Measurements from ENCODE around the gene PSTPIP1.

Gene PSTPIP1

DNA sequence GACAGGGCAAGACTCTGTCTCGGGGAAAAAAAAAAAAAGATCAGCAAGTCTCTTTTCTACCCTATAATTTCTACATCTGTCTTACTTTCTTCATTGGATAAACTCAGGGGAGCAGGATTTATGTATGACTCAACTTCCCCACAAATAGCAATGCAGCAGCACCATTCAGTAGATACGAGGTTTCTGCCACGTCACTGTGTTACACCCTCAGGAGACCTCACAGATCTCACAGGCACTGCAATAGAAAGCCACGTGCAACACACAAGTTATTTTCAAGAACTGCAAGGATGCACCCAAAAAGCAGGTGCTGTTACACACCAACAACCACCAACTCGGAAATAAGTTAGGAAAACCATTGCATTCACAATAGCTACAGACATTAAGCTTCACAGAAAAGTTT lies 45.7 kb downstream of the PSTPIP1 start:
- in situ Hi-C loops (cut with HindIII; ENCODE audit: low sequenced_read_pairs) = no loop called here
- TF ChIP-seq, protein P1, sequence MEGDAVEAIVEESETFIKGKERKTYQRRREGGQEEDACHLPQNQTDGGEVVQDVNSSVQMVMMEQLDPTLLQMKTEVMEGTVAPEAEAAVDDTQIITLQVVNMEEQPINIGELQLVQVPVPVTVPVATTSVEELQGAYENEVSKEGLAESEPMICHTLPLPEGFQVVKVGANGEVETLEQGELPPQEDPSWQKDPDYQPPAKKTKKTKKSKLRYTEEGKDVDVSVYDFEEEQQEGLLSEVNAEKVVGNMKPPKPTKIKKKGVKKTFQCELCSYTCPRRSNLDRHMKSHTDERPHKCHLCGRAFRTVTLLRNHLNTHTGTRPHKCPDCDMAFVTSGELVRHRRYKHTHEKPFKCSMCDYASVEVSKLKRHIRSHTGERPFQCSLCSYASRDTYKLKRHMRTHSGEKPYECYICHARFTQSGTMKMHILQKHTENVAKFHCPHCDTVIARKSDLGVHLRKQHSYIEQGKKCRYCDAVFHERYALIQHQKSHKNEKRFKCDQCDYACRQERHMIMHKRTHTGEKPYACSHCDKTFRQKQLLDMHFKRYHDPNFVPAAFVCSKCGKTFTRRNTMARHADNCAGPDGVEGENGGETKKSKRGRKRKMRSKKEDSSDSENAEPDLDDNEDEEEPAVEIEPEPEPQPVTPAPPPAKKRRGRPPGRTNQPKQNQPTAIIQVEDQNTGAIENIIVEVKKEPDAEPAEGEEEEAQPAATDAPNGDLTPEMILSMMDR (IDR thresholded peaks at IDR 0.05; ENCODE audit: low read depth, low read length, missing control alignments) = no peak
- no peak for DNase-seq (ENCODE audit: low read depth)
- no peak overlapping the region for H3K4me3 ChIP-seq (ENCODE audit: low read depth, low read length)

DNA sequence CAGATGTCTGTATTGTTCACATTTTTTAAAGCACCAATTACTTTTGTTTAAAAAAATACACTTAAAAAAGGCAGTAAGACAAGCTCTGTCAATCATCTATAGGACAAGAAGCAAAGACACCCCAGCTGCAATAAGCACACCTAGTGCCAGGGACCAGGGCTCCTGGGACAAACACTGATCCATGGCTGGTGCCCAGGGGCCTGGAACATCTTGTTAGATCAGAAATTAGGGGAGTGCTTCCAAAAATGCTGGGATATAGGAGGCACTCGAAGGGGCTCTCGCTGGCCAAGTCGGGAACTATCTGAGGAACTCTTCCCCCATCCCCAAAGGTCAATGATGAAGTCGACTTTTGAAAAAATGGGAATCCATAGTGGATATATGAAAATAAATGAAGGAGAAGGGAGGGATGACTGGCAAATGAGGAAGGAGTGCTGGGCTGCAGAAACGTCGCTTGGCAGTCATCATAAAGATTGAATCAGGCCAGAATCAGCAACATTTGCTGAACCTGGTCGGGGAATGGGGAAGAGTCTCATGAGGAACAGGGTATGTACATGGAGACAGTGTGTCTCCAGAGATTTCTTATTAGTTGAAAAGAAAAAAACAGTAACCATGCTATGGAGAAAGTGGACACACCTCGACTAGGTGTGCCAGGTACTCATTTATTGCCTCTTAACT lies 47.5 kb downstream of the PSTPIP1 start:
- no peak overlapping the region for H3K4me3 ChIP-seq (ENCODE audit: low read depth, low read length)
- no peak for DNase-seq (ENCODE audit: low read depth)
- TF ChIP-seq, protein P1 (IDR thresholded peaks at IDR 0.05; ENCODE audit: low read depth, low read length, missing control alignments) = no peak
- in situ Hi-C loops (cut with HindIII; ENCODE audit: low sequenced_read_pairs) = no loop called here

DNA sequence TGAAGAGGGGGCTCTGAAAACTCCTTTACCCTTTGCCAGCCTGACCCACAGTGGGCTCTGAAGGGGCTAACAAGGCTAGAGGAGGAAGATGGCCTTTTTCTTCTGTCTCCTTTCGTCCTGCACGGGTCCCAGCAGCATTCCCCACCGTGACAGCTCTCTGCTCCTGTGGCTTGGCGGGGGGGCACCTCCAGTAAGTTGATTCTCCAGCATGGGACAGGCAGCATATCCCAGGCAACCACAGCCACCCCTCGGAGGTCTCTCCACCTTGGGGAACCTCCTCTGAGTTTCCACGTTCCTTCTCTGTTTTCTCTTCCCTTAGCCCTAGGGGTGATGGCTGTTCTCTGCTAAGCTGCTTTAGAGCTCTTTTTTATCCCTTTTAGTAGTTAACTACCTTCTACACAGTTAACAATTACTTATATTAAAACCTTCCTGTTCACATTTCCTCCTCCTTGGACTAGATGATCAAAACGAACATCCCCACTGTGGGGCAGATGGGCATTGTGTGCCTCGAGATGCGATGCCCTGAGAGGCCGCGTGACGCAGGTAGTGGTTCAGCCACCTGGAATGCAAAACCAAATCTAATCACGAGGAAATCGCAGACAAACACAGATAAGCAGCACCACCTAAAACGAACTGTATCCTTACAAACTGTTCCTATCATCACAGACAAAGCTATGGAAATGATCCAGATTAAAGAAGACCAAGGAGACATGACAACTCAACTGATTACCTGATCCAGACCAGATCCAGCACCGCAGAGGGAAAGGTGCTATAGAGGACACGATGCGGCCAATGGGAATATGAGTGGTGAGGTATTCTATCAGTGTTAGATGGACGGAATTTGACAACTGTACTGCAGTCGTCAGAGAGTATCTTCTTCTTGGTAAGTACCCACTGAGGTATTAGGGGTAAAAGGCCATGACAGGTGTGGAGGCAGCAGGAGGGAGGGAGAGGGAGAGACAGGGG lies 48.3 kb downstream of the PSTPIP1 start:
- in situ Hi-C loops (cut with HindIII; ENCODE audit: low sequenced_read_pairs) = no loop called here
- H3K4me3 ChIP-seq (ENCODE audit: low read depth, low read length) = no peak overlapping the region
- TF ChIP-seq, protein P1 (IDR thresholded peaks at IDR 0.05; ENCODE audit: low read depth, low read length, missing control alignments) = no peak
- DNase-seq (ENCODE audit: low read depth) = no peak

DNA sequence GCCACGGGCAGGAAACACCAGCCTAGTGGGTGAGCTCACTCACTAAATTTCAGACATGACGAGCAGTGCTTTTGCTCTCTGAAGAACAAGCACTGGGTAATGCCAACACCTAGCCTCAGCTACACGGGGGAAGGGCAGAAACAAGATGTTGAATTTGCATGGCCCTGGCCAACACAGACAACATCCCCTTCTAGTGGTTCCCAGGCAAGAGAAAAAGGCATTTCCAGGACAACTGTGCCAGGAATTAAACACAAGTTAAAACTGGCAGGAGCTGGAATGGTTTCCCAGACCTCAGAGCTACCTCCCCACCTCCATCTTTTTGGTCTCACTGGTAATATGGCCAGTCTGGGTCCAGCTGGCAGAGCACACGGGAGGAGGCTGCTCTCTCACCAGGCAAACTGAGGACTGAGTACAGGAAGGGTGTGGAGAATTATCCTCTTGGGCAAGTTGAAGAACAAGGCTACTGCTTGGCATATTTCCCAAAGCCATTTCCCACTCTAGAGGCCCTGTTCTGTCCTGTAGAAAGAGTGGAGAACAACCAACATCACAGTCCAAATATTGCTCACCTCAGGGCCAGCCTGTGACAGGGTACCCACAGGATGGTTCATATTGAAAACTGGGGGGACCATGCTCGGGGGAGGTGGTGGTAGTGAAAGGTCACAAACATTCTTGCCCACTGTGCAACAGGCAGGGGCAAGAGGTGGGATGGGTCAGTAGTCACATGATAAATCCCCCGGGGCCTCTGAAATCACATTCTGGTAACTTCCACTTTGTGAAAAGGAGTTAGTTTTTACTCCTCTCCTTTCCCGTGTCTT lies 49.5 kb downstream of the PSTPIP1 start:
- H3K4me3 ChIP-seq (ENCODE audit: low read depth, low read length) = no peak overlapping the region
- TF ChIP-seq, protein P1 (IDR thresholded peaks at IDR 0.05; ENCODE audit: low read depth, low read length, missing control alignments) = no peak
- in situ Hi-C loops (cut with HindIII; ENCODE audit: low sequenced_read_pairs) = no loop called here
- no peak for DNase-seq (ENCODE audit: low read depth)

DNA sequence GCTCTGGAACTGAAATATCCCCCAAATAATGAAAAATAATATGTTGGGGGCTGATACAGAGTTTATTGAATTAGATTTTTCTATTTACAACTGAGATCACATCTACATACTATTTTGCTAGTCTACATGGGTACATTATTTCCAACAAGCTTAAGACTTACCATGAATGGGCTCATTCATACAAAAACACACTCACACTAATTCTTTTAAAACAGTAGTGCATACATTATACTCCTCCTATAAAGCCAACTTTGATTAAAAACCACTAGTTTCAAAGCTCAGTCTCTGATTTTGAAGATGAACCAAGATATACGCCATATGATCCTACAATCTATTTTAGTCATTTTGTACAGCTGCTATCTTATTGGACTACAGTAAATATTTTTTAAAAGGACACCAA lies 51.1 kb downstream of the PSTPIP1 start:
- in situ Hi-C loops (cut with HindIII; ENCODE audit: low sequenced_read_pairs) = no loop called here
- no peak for DNase-seq (ENCODE audit: low read depth)
- TF ChIP-seq, protein P1 (IDR thresholded peaks at IDR 0.05; ENCODE audit: low read depth, low read length, missing control alignments) = no peak
- H3K4me3 ChIP-seq (ENCODE audit: low read depth, low read length) = no peak overlapping the region

All from astrocyte of the cerebellum (primary cell).